HEK293 (cell line): Measurements from ENCODE around the gene UBE3B.

ENCODE experiments used
- BCL11A ChIP-seq: fragments of 450-650 bp; formaldehyde crosslinking; IDR thresholded peaks from 2 replicates; pipeline ENCODE4 v1.5.1; 2016; ENCODE audit warnings: low read depth, missing biosample characterization, missing genetic modification characterization
- CTCF ChIP-seq: fragments of 450-650 bp; formaldehyde crosslinking; IDR thresholded peaks from 2 replicates; pipeline ENCODE4 v1.5.1; 2016; ENCODE audit warnings: missing biosample characterization, missing genetic modification characterization
- MEIS1 ChIP-seq: sonication (generic); formaldehyde crosslinking; IDR thresholded peaks from 2 replicates; pipeline ENCODE4 v1.8.1; 2022; ENCODE audit warnings: missing genetic modification reagents, mild to moderate bottlenecking, borderline replicate concordance
- ZNF24 ChIP-seq: fragments of 450-650 bp; formaldehyde crosslinking; IDR thresholded peaks from 2 replicates; pipeline ENCODE4 v1.5.1; 2016; ENCODE audit warnings: missing biosample characterization, missing genetic modification characterization
- ZNF274 ChIP-seq, 2 experiments: fragments of 200-500 bp in 1 of 2; fragments of 450-650 bp in 1 of 2; sonication (Bioruptor generic) in 1 of 2; formaldehyde crosslinking in 1 of 2; IDR thresholded peaks; 2 replicates each; pipeline versions ENCODE4 v1.5.1 to v1.6.1; 2014 to 2016; ENCODE audit warnings: borderline replicate concordance in 1 of 2, inconsistent platforms in 1 of 2, low read length in 1 of 2, missing biosample characterization in 1 of 2, missing genetic modification characterization in 1 of 2
- ZNF362 ChIP-seq: fragments of 450-650 bp; formaldehyde crosslinking; IDR thresholded peaks from 2 replicates; pipeline ENCODE4 v1.5.1; 2016; ENCODE audit warnings: missing biosample characterization, missing genetic modification characterization
- ZNF501 ChIP-seq: fragments of 450-650 bp; formaldehyde crosslinking; IDR thresholded peaks from 2 replicates; pipeline ENCODE4 v1.5.1; 2016; ENCODE audit warnings: missing biosample characterization, missing genetic modification characterization
- ZNF510 ChIP-seq: fragments of 450-650 bp; formaldehyde crosslinking; IDR thresholded peaks from 2 replicates; pipeline ENCODE4 v1.5.1; 2018; ENCODE audit warnings: mild to moderate bottlenecking, missing genetic modification characterization, missing biosample characterization; ENCODE audit not compliant: insufficient replicate concordance
- ZNF561 ChIP-seq: fragments of 450-650 bp; IDR thresholded peaks from 2 replicates; pipeline ENCODE4 v1.5.1; 2018; ENCODE audit warnings: missing biosample characterization, missing genetic modification characterization, borderline replicate concordance
- ZNF843 ChIP-seq: fragments of 450-650 bp; formaldehyde crosslinking; IDR thresholded peaks from 2 replicates; pipeline ENCODE4 v1.5.1; 2016; ENCODE audit warnings: missing biosample characterization, missing genetic modification characterization
- TF ChIP-seq, protein P1 (sequence below): fragments of 450-650 bp; formaldehyde crosslinking; IDR thresholded peaks from 2 replicates; pipeline ENCODE4 v1.5.1; 2017; ENCODE audit warnings: missing biosample characterization, missing genetic modification characterization

DNA sequence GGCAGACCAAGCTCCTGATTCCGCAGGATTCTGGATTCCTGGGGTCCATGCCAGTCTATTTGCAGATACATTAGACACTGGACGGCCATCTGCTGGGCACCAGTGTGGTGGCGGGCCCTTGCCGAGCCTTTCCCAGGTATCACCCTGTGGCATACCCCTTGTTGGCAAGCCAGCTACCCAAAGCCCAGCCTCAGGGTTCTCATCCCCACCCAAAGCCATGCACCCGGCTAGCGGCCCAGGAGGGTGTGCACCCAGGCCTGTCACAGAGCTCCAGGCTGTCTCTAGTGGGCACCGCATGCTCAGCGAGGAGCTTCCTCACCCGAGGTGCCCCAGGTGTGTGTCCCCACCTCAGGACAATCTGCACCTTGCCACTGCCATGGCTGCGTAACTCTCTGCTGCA is 82.2 kb downstream of the UBE3B start:
- TF ChIP-seq BCL11A (tag by site-specific recombination) (no peak), CTCF (tag by site-specific recombination) (no peak), ZNF501 (tag by site-specific recombination) (no peak), ZNF24 (tag by site-specific recombination) (no peak), ZNF843 (tag by site-specific recombination) (no peak), ZNF362 (tag by site-specific recombination) (no peak), MEIS1 (CRISPR knock-in tag) (no peak), ZNF561 (tag by site-specific recombination) (no peak), ZNF274 (IDR thresholded peaks at IDR 0.05; ENCODE audit: low read length) (no peak), ZNF274 (tag by site-specific recombination; IDR thresholded peaks at IDR 0.05; ENCODE audit: borderline replicate concordance) (no peak), ZNF510 (no peak)
- TF ChIP-seq, protein P1, sequence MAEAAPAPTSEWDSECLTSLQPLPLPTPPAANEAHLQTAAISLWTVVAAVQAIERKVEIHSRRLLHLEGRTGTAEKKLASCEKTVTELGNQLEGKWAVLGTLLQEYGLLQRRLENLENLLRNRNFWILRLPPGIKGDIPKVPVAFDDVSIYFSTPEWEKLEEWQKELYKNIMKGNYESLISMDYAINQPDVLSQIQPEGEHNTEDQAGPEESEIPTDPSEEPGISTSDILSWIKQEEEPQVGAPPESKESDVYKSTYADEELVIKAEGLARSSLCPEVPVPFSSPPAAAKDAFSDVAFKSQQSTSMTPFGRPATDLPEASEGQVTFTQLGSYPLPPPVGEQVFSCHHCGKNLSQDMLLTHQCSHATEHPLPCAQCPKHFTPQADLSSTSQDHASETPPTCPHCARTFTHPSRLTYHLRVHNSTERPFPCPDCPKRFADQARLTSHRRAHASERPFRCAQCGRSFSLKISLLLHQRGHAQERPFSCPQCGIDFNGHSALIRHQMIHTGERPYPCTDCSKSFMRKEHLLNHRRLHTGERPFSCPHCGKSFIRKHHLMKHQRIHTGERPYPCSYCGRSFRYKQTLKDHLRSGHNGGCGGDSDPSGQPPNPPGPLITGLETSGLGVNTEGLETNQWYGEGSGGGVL (tag by site-specific recombination): no peak
